ENCODE data around the gene NEU1.
"Not testable (repeated sequence)": the region's sequence is repeated elsewhere in the genome, so short reads cannot be mapped to it uniquely, and the experiment has no call there.

Gene NEU1

DNA sequence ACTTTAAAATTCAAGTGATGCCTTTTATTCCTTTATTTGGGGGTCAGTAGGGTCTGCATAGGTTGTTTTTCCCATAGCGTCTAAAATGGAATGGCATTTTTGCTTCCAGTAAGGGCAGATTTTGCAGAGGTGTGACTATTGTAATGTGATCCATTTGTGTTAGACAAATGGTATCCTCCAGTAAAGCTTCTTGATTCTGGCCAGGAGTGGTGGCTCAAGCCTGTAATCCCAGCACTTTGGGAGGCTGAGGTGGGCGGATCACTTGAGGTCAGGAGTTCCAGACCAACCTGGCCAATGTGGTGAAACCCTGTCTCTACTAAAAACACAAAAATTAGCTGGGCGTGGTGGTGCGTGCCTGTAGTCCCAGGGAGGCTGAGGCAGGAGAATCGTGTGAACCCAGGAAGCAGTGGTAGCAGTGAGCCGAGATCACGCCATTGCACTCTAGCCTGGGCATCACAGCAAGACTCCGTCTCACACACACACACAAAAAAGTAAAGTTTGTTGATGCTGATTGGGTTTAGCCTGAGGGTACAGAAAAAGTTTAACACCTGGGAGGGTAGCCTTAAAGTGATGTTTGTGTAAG lies 44.6 kb downstream of the NEU1 start:
- DNase-seq (ENCODE audit: low read depth in 3 of 3): not testable (repeated sequence)

GRCh38 chr6:31817133-31817928 lies 45.3 kb downstream of the NEU1 start:
- not testable (repeated sequence) for DNase-seq (ENCODE audit: low read depth in 3 of 3)

DNA sequence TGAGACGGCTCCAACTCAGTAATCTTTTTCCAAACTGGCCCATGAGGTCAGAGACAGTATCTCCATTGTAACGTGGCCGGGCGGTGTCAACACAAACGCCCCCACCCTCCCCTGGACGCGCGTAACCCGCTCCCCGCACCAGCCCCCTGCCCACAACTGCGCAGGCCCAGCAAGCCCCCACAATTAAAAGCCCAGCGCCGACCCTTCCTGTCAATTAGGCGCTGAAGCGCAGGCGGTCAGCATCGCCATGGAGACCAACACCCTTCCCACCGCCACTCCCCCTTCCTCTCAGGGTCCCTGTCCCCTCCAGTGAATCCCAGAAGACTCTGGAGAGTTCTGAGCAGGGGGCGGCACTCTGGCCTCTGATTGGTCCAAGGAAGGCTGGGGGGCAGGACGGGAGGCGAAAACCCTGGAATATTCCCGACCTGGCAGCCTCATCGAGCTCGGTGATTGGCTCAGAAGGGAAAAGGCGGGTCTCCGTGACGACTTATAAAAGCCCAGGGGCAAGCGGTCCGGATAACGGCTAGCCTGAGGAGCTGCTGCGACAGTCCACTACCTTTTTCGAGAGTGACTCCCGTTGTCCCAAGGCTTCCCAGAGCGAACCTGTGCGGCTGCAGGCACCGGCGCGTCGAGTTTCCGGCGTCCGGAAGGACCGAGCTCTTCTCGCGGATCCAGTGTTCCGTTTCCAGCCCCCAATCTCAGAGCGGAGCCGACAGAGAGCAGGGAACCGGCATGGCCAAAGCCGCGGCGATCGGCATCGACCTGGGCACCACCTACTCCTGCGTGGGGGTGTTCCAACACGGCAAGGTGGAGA lies 47.4 kb downstream of the NEU1 start, which contains the start of the genes HSPA1A and HSPA1L:
Gene HSPA1A (plus strand): TSS at position 519 of the 814 bp plus-strand sequence. CDS start 214 bp downstream, at position 733.
Gene HSPA1L (minus strand): TSS at position 259 of the 814 bp plus-strand sequence. CDS start 3,311 bp downstream, outside the sequence.
- peak in 1 of 3 donors; percentile 51 for DNase-seq (ENCODE audit: low read depth in 3 of 3)

- DNase-seq (ENCODE audit: low read depth in 3 of 3): peak in 1 of 3 donors; percentile 70
Measured at GRCh38 chr6:31814677-31815024, 48.0 kb downstream of the NEU1 start.

- no peak for DNase-seq (ENCODE audit: low read depth in 3 of 3)
Measured at GRCh38 chr6:31813465-31813849, 49.2 kb downstream of the NEU1 start.

- DNase-seq (ENCODE audit: low read depth in 3 of 3): no peak
Measured at GRCh38 chr6:31811645-31812044, 51.0 kb downstream of the NEU1 start.

DNA sequence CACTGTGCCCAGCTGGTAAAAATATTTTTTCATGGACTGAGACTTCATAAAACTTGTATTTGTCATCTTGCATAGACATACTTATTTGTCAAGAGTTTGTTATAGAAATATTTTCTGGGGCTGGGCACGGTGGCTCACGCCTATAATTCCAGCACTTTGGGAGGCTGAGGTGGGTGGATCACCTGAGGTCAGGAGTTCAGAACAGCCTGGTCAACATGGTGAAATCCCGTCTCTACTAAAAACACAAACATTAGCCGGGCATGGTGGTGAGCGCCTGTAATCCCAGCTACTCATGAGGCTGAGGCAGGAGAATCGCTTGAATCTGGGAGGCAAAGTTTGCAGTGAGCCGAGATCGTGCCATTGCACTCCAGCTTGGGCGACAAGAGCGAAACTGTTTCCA lies 54.0 kb downstream of the NEU1 start:
- DNase-seq (ENCODE audit: low read depth in 3 of 3): not testable (repeated sequence)

All from stimulated activated CD4-positive, alpha-beta T cell treated with anti-CD3 and anti-CD28 coated beads, TNF-alpha, amount 100 ng/mL, for 48 hours (primary cell).